Measurements from ENCODE around the gene MTCH1. TPM values are rescaled to one million over a fixed set of nuclear protein-coding genes. Genes with fewer than 3 reads are reported as not detected.

Gene MTCH1
- total RNA-seq, 1 donor from 2014 or later, result 151 TPM

- no peaks in the 10 kb centered on the region for H3K27me3 Mint-ChIP-seq (ENCODE audit: low read depth)
- H3K4me3 Mint-ChIP-seq, result no peak overlapping the region
- no peak for DNase-seq (ENCODE audit: low spot score in 2 of 2, unreplicated experiment in 2 of 2)
- H3K4me1 Mint-ChIP-seq, result peaks cover 4% of the 10 kb centered on the region
- TF ChIP-seq, protein P1, sequence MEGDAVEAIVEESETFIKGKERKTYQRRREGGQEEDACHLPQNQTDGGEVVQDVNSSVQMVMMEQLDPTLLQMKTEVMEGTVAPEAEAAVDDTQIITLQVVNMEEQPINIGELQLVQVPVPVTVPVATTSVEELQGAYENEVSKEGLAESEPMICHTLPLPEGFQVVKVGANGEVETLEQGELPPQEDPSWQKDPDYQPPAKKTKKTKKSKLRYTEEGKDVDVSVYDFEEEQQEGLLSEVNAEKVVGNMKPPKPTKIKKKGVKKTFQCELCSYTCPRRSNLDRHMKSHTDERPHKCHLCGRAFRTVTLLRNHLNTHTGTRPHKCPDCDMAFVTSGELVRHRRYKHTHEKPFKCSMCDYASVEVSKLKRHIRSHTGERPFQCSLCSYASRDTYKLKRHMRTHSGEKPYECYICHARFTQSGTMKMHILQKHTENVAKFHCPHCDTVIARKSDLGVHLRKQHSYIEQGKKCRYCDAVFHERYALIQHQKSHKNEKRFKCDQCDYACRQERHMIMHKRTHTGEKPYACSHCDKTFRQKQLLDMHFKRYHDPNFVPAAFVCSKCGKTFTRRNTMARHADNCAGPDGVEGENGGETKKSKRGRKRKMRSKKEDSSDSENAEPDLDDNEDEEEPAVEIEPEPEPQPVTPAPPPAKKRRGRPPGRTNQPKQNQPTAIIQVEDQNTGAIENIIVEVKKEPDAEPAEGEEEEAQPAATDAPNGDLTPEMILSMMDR (IDR thresholded peaks at IDR 0.05; ENCODE audit: unreplicated experiment), result no peak
- H3K9me3 Mint-ChIP-seq, result peaks cover 11% of the 10 kb centered on the region
- H3K27ac Mint-ChIP-seq, result no peak overlapping the region
- H3K36me3 Mint-ChIP-seq, result peaks cover 3% of the 10 kb centered on the region
Measured at GRCh38 chr6:36936824-36937223, 49.2 kb downstream of the MTCH1 start.

GRCh38 chr6:36934901-36935300 lies 51.1 kb downstream of the MTCH1 start:
- Mint-ChIP-seq H3K27ac (no peak overlapping the region), H3K27me3 (ENCODE audit: low read depth) (no peaks in the 10 kb centered on the region), H3K36me3 (peaks cover 3% of the 10 kb centered on the region), H3K4me3 (no peak overlapping the region), H3K4me1 (peaks cover 6% of the 10 kb centered on the region), H3K9me3 (peaks cover 8% of the 10 kb centered on the region)
- no peak for DNase-seq (ENCODE audit: low spot score in 2 of 2, unreplicated experiment in 2 of 2)
- TF ChIP-seq, protein P1 (IDR thresholded peaks at IDR 0.05; ENCODE audit: unreplicated experiment), result no peak

GRCh38 chr6:36933519-36933918 lies 52.5 kb downstream of the MTCH1 start:
- peaks cover 13% of the 10 kb centered on the region for H3K4me1 Mint-ChIP-seq
- peaks cover 8% of the 10 kb centered on the region for H3K9me3 Mint-ChIP-seq
- peaks cover 3% of the 10 kb centered on the region for H3K36me3 Mint-ChIP-seq
- DNase-seq (ENCODE audit: low spot score in 2 of 2, unreplicated experiment in 2 of 2), result no peak
- TF ChIP-seq, protein P1 (IDR thresholded peaks at IDR 0.05; ENCODE audit: unreplicated experiment), result no peak
- no peak overlapping the region for H3K27ac Mint-ChIP-seq
- H3K27me3 Mint-ChIP-seq (ENCODE audit: low read depth), result no peaks in the 10 kb centered on the region
- no peak overlapping the region for H3K4me3 Mint-ChIP-seq

- no peak overlapping the region for H3K4me3 Mint-ChIP-seq
- H3K27me3 Mint-ChIP-seq (ENCODE audit: low read depth), result no peaks in the 10 kb centered on the region
- H3K9me3 Mint-ChIP-seq, result peaks cover 8% of the 10 kb centered on the region
- peaks cover 14% of the 10 kb centered on the region for H3K4me1 Mint-ChIP-seq
- DNase-seq (ENCODE audit: low spot score in 2 of 2, unreplicated experiment in 2 of 2), result no peak
- TF ChIP-seq, protein P1 (IDR thresholded peaks at IDR 0.05; ENCODE audit: unreplicated experiment), result no peak
- peaks cover 3% of the 10 kb centered on the region for H3K36me3 Mint-ChIP-seq
- H3K27ac Mint-ChIP-seq, result no peak overlapping the region
Measured at GRCh38 chr6:36933102-36933501, 52.9 kb downstream of the MTCH1 start.

DNA sequence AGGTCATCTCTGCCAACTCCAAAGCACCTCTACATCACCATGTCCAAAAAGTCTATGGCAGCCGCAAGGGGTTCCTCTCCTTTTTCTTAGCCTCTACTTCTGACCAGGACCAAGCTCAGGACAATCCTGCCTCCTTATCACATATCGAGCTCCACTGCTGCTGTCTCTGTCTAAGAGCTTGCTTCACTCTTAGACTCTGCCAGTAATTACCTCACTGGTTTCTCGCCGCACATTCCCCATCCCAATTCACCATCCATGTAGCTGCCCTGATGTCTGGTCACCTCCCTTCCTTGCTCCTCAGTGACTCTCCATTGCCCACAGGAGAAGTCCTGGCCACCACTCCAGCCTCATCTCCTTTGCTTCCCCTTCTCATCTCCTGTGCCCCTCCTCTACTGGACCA lies 55.5 kb downstream of the MTCH1 start:
- Mint-ChIP-seq H3K9me3 (peaks cover 8% of the 10 kb centered on the region), H3K27ac (no peak overlapping the region), H3K36me3 (peaks cover 6% of the 10 kb centered on the region), H3K4me1 (peaks cover 15% of the 10 kb centered on the region), H3K4me3 (no peak overlapping the region), H3K27me3 (ENCODE audit: low read depth) (no peaks in the 10 kb centered on the region)
- TF ChIP-seq, protein P1 (IDR thresholded peaks at IDR 0.05; ENCODE audit: unreplicated experiment), result no peak
- no peak for DNase-seq (ENCODE audit: low spot score in 2 of 2, unreplicated experiment in 2 of 2)

DNA sequence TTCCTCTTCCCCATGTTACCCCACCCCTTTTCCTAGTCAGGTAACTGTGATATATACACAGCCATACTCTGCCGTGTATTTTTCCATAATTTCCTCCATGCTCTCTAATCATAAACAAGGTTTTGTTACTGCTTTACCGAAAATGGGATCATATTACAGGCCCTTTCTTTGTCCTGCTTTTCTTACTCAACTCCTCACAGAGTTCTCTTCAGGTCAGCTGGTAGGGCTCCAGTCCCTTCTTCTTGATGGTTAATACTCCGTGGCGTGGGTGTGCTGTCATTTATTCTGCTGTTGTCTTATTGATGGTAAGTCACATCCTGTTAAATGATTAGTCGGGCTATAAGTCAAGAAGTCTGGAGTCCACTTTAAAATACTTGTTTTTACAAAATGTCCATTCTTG lies 56.4 kb downstream of the MTCH1 start:
- H3K27ac Mint-ChIP-seq, result peak overlapping the region; percentile 11
- peaks cover 8% of the 10 kb centered on the region for H3K9me3 Mint-ChIP-seq
- peaks cover 15% of the 10 kb centered on the region for H3K4me1 Mint-ChIP-seq
- H3K27me3 Mint-ChIP-seq (ENCODE audit: low read depth), result no peaks in the 10 kb centered on the region
- H3K4me3 Mint-ChIP-seq, result no peak overlapping the region
- DNase-seq (ENCODE audit: low spot score in 2 of 2, unreplicated experiment in 2 of 2), result no peak
- peaks cover 8% of the 10 kb centered on the region for H3K36me3 Mint-ChIP-seq
- TF ChIP-seq, protein P1 (IDR thresholded peaks at IDR 0.05; ENCODE audit: unreplicated experiment), result no peak

Data from mesothelial cell of epicardium (in vitro differentiated cells).